Metanephros (tissue), 2 donors: ENCODE measurements around the gene DARS2. TPM values are rescaled to one million over a fixed set of nuclear protein-coding genes. Genes with fewer than 3 reads are reported as not detected.

Experiments used
- small RNA-seq: library from RNA; depleted of rRNA; stranded (forward); fragments of <200 nt; gene quantifications from one replicate; pipeline ENCODE3, GENCODE V24; 2014; ENCODE audit warnings: low replicate concordance
- total RNA-seq: library from RNA; depleted of rRNA; stranded (reverse); fragments of >200 nt; gene quantifications from one replicate; pipeline ENCODE4 v1.2.3, GENCODE V29; 2014

DARS2 gene
- 18.0 TPM for total RNA-seq

GRCh38 chr1:173824315-173825081 is at the start of gene DARS2, which contains the start of gene CENPL:
Gene DARS2, plus strand, starts transcription at chr1:173824673. Its CDS starts 557 bp downstream, at chr1:173825230.
Gene CENPL, minus strand, starts transcription at chr1:173824883. Its CDS starts 13,584 bp downstream, at chr1:173811299.

GRCh38 chr1:173867753-173868265 is 43.3 kb downstream of the DARS2 start, which contains the start of gene GAS5:
Gene GAS5, minus strand, starts transcription at chr1:173867989.

GRCh38 chr1:173868266-173869020 is 44.0 kb downstream of the DARS2 start, which contains the start of gene ZBTB37:
Gene ZBTB37, plus strand, starts transcription at chr1:173868380. Its CDS starts 1,846 bp downstream, at chr1:173870226.

Small RNAs within 50 kb of the gene (small RNA-seq; reads per million reads assigned to genes)
- not detected for gene RF00019

Other genes starting within 250 kb of the DARS2 start
- gene SLC9C2, start 221.6 kb upstream of the DARS2 start, total RNA-seq = not detected
- not detected for gene TEX50, start 189.3 kb upstream of the DARS2 start, total RNA-seq
- gene ANKRD45, start 154.8 kb upstream of the DARS2 start, total RNA-seq = 3.5 TPM
- gene KLHL20, start 109.7 kb upstream of the DARS2 start, total RNA-seq = 25.5 TPM
- 9.8 TPM for gene CENPL, start 210 bp downstream of the DARS2 start, total RNA-seq
- gene GAS5, start 43.3 kb downstream of the DARS2 start, total RNA-seq = 263 TPM
- gene ZBTB37, start 43.7 kb downstream of the DARS2 start, total RNA-seq = 24.8 TPM
- gene SERPINC1, start 92.7 kb downstream of the DARS2 start, total RNA-seq = not detected
- gene RC3H1, start 197.7 kb downstream of the DARS2 start, total RNA-seq = 26.3 TPM